DND-41 (cell line): Measurements from ENCODE around the gene CACNB2.

Source experiments
- CTCF ChIP-seq: IDR thresholded peaks from 2 replicates; pipeline ENCODE4 v1.5.1; 2012; ENCODE audit warnings: borderline replicate concordance, low read length, moderate library complexity, mild to moderate bottlenecking; ENCODE audit not compliant: poor library complexity, severe bottlenecking; ENCODE audit errors: extremely low read depth
- EZH2 ChIP-seq: IDR thresholded peaks from 3 replicates; pipeline ENCODE4 v1.6.1; 2012; ENCODE audit warnings: borderline replicate concordance, low read depth, mild to moderate bottlenecking, moderate library complexity, low read length, inconsistent platforms; ENCODE audit not compliant: severe bottlenecking

- no peak for TF ChIP-seq CTCF
- no peak for TF ChIP-seq EZH2
These were observed 437.8 kb downstream of the CACNB2 start for GRCh38 chr10:18577823-18578685.
